Measurements from ENCODE around the gene CEP104. TPM values are rescaled to one million over a fixed set of nuclear protein-coding genes. Genes with fewer than 3 reads are reported as not detected.

Gene CEP104
- total RNA-seq, 1 experiment from 2014 or later: 50.8 TPM

GRCh38 chr1:3772715-3773571 is 84.1 kb downstream of the CEP104 start, which contains the start of gene SMIM1:
Gene SMIM1, plus strand, starts transcription at chr1:3772749. Its CDS starts 2,625 bp downstream, at chr1:3775374.
- POLR2A ChIA-PET (ENCODE audit: low non-redundant PET): no interaction called here
- Histone ChIP-seq H3K4me1 (ENCODE audit: insufficient read depth, low read length, poor library complexity, severe bottlenecking) (peaks cover 9% of the 10 kb centered on the region), H3K4me3 (ENCODE audit: low read depth, low read length, poor library complexity, severe bottlenecking) (peak within 1 kb of the TSS; percentile 58), H3K9me3 (ENCODE audit: low read depth, low read length, poor library complexity, severe bottlenecking) (no peaks in the 10 kb centered on the region), H3K36me3 (ENCODE audit: insufficient read depth, low read length, poor library complexity, severe bottlenecking) (no peaks in the 10 kb centered on the region), H3K27ac (ENCODE audit: low read depth, low read length, poor library complexity, severe bottlenecking) (no peak within 1 kb of the TSS), H3K27me3 (replicated peaks; ENCODE audit: insufficient read depth, low read depth, low read length, poor library complexity) (no peaks in the 10 kb centered on the region)
- TF ChIP-seq EZH2 (IDR thresholded peaks at IDR 0.05; ENCODE audit: borderline replicate concordance, low read depth, low read length, poor library complexity, severe bottlenecking): no peak
- TF ChIP-seq, protein P1, sequence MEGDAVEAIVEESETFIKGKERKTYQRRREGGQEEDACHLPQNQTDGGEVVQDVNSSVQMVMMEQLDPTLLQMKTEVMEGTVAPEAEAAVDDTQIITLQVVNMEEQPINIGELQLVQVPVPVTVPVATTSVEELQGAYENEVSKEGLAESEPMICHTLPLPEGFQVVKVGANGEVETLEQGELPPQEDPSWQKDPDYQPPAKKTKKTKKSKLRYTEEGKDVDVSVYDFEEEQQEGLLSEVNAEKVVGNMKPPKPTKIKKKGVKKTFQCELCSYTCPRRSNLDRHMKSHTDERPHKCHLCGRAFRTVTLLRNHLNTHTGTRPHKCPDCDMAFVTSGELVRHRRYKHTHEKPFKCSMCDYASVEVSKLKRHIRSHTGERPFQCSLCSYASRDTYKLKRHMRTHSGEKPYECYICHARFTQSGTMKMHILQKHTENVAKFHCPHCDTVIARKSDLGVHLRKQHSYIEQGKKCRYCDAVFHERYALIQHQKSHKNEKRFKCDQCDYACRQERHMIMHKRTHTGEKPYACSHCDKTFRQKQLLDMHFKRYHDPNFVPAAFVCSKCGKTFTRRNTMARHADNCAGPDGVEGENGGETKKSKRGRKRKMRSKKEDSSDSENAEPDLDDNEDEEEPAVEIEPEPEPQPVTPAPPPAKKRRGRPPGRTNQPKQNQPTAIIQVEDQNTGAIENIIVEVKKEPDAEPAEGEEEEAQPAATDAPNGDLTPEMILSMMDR (conservative IDR thresholded peaks at IDR 0.05; ENCODE audit: low read depth, low read length): no peak
- DNase-seq (ENCODE audit: low spot score): no peak
- CTCF ChIA-PET: no interaction called here
- BruUV-seq (replicated peaks): no TSS peak
- intact Hi-C loops (cut with micrococcal nuclease; ENCODE audit: unreplicated experiment): no loop called here

DNA sequence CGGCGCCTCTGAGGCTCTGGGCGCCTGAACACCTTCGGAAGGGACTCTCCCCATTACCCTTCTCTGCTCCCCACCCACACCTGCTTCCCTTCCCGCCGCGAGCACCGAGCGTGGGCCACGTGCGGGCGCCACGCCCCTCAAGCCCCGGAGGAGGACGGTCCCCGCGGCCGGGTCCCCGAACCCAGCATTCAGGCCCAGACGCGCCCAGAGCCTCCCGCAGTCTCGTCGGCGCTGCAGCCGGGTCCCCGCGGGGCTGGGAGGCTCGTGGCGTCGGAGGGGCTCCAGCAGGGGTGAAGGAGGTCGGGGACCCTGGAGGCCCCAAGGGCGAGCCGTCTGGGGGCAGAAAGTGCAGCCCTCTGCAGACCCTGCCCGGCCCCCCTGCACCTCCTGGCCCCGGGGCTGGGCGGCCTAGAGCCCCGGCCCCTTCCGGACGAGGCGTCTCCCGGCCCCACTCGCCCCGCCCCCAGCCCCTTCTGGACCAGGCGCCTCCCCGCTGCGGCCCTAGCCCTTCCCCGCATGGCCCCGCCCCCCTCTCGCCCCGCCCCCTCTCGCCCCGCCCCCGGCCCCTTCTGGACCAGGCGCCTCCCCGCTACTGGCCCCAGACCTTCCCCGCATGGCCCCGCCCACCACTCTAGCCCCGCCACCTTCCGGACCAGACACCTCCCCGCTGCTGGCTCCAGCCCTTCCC is 84.8 kb downstream of the CEP104 start:
- no TSS peak for BruUV-seq (replicated peaks)
- peak overlapping the region; percentile 58 for H3K4me3 ChIP-seq (ENCODE audit: low read depth, low read length, poor library complexity, severe bottlenecking)
- H3K36me3 ChIP-seq (ENCODE audit: insufficient read depth, low read length, poor library complexity, severe bottlenecking): no peaks in the 10 kb centered on the region
- H3K9me3 ChIP-seq (ENCODE audit: low read depth, low read length, poor library complexity, severe bottlenecking): no peaks in the 10 kb centered on the region
- peaks cover 9% of the 10 kb centered on the region for H3K4me1 ChIP-seq (ENCODE audit: insufficient read depth, low read length, poor library complexity, severe bottlenecking)
- ChIA-PET CTCF (no interaction called here), POLR2A (ENCODE audit: low non-redundant PET) (no interaction called here)
- TF ChIP-seq, protein P1 (conservative IDR thresholded peaks at IDR 0.05; ENCODE audit: low read depth, low read length): no peak
- TF ChIP-seq EZH2 (IDR thresholded peaks at IDR 0.05; ENCODE audit: borderline replicate concordance, low read depth, low read length, poor library complexity, severe bottlenecking): no peak
- intact Hi-C loops (cut with micrococcal nuclease; ENCODE audit: unreplicated experiment): no loop called here
- DNase-seq (ENCODE audit: low spot score): peak; percentile 86
- no peaks in the 10 kb centered on the region for H3K27me3 ChIP-seq (replicated peaks; ENCODE audit: insufficient read depth, low read depth, low read length, poor library complexity)
- H3K27ac ChIP-seq (ENCODE audit: low read depth, low read length, poor library complexity, severe bottlenecking): no peak overlapping the region

GRCh38 chr1:3771108-3772026 is 85.6 kb downstream of the CEP104 start:
- ChIA-PET CTCF (no interaction called here), POLR2A (ENCODE audit: low non-redundant PET) (no interaction called here)
- TF ChIP-seq, protein P1 (conservative IDR thresholded peaks at IDR 0.05; ENCODE audit: low read depth, low read length): no peak
- no peak for TF ChIP-seq EZH2 (IDR thresholded peaks at IDR 0.05; ENCODE audit: borderline replicate concordance, low read depth, low read length, poor library complexity, severe bottlenecking)
- H3K9me3 ChIP-seq (ENCODE audit: low read depth, low read length, poor library complexity, severe bottlenecking): no peaks in the 10 kb centered on the region
- H3K4me3 ChIP-seq (ENCODE audit: low read depth, low read length, poor library complexity, severe bottlenecking): peak overlapping the region; percentile 58
- H3K27me3 ChIP-seq (replicated peaks; ENCODE audit: insufficient read depth, low read depth, low read length, poor library complexity): no peaks in the 10 kb centered on the region
- H3K27ac ChIP-seq (ENCODE audit: low read depth, low read length, poor library complexity, severe bottlenecking): no peak overlapping the region
- intact Hi-C loops (cut with micrococcal nuclease; ENCODE audit: unreplicated experiment): no loop called here
- H3K36me3 ChIP-seq (ENCODE audit: insufficient read depth, low read length, poor library complexity, severe bottlenecking): no peaks in the 10 kb centered on the region
- no peak for DNase-seq (ENCODE audit: low spot score)
- BruUV-seq (replicated peaks): no TSS peak
- peaks cover 9% of the 10 kb centered on the region for H3K4me1 ChIP-seq (ENCODE audit: insufficient read depth, low read length, poor library complexity, severe bottlenecking)
